GM18907 (cell line): ENCODE data around the gene ZSCAN26.

Experiments used
- ATAC-seq: cut with Tn5 transposase; IDR thresholded peaks from one replicate; pipeline ENCODE4 v1.9.1; 2021; ENCODE audit warnings: mild to moderate bottlenecking, moderate library complexity; ENCODE audit not compliant: unreplicated experiment

The ZSCAN26 gene

DNA sequence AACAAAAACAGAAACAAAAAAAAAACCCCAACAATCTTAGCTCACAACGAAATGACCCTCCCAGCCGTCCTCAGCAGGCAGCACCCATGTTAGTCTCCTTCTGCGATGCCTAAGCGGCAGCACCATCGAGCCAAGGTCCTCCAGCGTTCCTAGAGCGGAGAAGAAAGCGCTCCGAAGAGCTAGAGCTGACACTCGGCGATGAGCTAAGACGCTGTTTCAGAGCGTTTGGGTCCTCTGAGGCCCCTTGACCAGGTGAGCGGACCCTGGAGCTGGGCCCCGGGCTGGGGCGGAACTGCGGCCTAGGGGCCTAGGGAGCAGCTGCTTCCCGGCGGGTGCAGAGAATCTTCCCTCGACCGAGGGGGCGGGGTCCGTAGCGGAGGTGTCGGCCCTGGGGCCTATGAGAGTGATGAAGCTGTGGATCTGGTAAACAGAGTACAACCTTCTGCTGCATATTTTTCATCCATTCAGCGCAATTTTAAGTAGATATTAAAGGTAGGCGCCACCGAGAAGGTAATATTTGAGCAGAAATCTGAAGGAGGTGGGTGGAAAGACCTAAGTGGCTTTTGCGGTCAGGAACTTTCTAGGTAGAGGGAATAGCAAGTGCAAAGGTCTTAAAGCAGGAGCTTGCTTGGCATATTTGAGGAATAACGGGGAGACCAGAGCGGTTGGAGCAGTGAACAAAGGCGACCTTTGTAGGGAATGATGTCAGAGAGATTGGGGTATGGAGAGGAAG is at the start of gene ZSCAN26:
Gene ZSCAN26 (plus strand): TSS at position 182 of the 733 bp plus-strand sequence. CDS start 4,777 bp downstream, outside the sequence.
- peak; percentile 90 for ATAC-seq

DNA sequence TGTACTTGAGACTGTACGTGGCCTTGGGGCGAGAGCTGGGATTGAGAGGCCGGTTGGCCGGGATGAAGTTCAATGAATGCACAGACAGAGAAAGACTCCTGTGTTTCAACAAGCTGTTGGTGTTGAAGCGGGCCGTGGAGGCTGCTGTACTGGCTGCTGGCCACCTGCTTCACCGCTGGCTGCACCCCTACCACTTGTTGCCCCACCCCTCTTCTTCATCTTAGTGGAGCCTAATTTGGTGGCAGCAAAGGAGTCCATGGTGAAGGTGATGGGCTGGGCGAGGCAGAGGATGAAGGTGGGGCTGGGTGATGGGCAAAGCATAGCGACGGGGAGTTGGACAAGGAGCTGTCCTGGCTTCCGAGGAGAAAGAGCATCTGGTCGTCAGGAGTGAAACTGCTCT is 49.1 kb upstream of the ZSCAN26 start:
- no peak for ATAC-seq

DNA sequence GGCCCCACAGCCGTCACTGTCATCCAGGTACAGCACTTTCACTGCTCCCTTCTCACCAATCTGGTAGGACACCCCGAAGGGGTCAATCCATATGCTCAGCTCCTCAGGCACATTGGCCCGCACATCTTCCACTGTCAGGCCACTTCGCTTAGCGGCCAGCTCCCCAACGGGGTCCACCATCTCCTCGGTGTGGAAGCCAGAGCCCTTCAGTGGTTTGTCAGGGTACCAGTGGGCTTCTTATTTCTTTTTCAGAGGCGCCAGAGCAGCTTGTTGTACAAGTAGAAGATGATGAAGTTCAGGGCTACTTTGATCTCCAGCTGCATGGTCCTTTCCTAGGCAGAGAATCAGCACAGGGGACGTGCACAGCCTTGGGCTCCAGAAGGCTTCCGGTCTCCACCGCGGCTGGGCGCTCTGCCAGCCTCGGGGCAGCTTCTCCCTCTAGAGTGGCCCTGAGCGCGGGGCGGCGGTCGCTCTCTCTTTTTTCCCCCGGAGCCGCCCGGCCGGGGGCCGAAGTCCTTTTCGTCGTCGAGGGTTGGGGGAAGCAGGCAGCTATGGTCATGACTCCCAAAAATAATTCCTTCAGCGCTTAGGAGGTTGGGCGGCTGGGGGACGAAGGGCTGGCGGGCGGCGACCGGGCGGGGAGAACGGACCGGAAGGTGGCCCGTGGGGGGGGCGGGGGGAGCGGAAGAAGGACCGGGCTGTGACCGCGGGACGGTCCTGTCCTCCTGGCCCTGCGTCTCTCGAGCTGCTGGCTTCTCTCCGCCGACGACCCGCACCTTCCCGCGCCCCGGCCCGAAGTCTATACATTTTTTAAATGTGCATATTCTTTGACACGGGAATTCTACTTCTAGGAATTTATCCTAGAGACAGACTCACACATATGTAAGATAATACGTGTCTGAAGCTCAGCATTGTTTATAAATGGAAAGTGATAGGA is 48.4 kb upstream of the ZSCAN26 start:
- peak; percentile 55 for ATAC-seq

DNA sequence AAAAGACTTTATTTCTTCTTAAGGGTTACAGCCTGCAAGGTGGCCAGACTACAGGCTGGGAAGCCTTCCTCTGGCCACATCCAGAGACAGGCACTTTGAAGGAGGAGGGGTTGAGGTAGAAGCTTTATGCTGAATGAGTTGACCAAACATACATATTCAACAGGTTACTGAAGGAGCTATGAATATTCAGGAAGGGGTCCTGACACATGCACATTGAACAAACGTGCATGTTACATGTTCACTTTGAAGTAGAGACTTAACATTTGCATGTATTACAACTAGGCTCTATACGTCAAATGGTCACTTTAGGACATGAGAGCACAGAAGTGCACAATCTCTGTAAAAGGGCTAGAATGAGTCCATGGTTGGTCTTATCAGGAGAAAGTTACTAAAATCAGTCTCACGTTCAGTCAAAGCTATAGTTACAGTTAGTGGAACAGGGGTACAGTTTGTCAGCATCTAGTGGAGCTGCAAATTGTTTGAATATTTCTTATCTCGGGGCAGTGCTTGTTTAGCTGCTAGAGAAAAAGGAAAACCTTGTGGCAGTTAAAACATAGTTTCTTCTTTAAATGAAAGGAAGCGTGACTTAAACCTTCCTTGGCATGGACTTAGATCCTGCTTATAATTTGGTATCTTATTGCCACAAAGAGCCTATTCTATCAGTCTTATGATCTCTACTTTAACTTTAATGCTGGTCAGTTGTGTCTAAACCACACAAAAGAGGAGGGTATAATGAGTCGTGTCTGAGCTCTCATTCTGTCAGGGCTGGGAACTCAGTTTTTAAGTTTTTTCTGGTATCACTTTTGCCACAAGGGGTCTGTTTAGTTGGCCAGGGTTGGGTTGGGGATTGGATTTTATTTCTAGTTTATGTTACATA is 46.4 kb upstream of the ZSCAN26 start:
- no peak for ATAC-seq

DNA sequence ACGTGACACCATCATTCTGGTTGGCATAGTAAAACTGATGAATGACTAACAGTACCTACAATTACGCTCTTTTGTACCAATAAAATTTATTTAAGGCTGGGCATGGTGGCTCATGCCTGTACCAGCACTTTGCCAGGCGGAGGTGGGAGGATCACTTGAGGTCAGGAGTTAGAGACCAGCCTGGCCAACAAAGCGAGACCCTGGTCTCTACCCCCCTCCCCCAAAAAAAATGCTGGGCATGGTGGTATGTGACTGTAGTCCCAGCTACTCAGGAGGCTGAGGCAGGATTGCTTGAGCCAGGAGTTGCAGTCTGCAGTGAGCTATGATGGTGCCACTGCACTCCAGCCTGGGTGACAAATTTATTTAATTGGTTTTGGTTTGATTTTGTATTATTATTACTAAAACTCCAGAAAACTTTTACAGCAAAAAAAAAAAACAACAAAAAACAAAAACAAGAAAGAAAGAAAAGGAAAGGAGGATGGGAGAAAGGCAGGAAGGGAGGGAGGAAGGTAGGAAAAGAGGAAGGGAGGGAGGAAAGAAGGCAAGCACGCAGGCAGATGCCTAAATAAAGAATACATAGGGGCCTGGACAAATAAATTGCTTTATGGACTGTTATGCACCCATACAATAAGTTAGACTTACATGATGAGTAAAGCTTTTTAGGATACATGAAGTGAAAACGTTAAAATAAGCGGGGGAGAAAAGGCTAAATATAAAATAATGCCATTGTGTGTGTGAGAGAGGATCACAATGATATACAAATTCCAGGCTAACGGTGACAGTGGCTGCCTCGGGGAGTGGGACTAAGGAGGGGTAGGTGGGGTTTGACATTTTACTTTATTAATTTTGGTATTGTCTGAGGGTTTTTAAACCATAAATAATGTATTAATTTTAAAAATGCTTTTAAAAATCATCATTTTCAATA is 42.5 kb upstream of the ZSCAN26 start:
- ATAC-seq = no peak

DNA sequence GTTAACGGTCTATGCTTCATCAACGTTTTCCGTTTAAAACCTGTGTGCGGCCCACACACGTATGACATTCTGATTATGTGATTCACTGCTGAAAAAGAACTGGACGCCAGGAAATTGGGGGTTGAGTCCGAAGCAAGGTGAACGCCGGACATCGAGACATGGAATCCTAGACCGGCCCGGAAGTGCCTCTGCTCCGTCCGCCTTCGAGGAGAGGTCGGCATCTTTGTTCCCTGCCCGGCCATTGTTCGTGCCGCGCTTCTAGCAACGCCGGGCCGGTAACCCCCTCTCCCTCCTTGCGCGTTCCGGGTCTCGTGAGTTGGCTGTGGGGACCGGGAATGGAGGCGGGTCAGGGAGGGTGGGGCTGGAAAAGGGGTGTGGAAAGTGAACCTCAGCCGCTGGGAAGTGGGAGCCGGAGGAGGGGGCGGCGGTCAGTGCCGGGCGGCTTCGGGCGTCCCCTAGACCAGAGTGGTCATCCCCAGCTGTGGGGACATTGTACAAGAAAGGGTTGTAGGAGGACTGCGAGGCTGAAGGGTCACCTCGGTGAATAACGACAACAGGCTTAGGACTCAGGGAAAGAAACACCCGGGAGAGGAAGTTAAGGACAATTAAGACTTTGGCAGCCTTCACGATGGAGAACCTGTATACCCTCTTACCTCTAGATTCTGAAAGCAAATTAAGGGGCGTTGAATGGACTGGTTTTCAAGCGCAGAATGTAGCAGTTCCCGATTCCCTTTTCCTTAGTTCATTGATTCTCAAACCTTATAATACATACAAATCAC is 41.7 kb upstream of the ZSCAN26 start, which contains the start of gene ZSCAN9:
Gene ZSCAN9 (plus strand): TSS at position 220 of the 779 bp plus-strand sequence. CDS start 1,810 bp downstream, outside the sequence.
- ATAC-seq = peak; percentile 82

DNA sequence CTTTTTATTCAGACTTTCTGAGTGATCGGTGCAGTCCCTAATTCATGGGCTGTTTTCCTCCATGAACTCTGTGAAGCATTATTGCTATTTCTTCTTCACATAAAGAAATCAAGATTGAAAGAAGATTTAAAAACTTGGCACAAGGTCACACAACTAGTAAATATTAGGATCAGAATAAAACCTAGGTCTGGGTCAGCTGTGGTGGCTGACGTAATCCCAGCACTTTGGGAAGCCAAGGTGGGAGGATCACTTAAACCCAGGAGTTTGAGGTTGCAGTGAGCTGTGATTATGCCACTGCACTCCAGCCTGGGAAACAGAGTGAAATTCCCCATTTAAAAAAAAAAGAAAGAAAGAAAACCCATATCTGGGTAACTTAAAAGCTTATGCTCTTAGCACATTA is 40.5 kb upstream of the ZSCAN26 start:
- no peak for ATAC-seq

DNA sequence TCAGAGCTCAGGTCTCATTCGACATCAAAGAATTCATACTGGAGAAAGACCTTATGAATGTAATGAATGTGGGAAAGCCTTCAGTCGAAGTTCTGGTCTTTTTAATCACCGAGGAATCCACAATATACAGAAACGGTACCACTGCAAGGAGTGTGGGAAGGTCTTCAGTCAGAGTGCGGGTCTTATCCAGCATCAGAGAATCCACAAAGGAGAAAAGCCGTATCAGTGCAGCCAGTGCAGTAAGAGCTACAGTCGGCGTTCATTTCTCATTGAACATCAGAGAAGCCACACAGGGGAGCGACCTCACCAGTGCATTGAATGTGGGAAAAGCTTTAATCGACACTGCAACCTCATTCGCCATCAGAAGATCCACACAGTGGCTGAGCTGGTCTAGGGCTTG is 34.2 kb upstream of the ZSCAN26 start:
- no peak for ATAC-seq

DNA sequence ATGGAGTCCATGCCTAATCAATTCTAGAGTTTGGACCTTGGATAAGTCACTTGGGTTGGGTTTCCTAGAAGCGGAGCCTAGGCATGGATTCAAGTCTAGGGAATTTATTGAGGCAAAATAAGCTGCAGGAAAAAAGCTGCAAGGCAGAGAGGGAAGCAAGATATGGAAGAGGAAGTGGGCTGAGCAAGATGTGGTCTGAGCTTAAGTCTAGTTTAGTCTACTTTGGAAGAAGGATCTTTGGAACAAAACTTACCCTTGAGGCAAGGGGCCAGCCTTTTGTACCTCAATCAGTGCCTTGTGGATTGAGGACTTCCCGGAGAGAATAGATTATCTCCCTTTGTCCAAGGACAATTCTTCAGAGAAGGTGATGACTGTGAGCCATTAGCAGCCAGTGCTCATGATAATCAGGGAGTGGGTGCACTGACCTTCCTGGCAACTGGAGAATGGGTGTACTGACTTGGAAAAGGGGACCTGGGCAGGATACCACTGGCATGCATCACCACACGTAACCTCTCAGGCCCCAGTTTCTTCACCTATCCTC is 31.0 kb upstream of the ZSCAN26 start:
- no peak for ATAC-seq

DNA sequence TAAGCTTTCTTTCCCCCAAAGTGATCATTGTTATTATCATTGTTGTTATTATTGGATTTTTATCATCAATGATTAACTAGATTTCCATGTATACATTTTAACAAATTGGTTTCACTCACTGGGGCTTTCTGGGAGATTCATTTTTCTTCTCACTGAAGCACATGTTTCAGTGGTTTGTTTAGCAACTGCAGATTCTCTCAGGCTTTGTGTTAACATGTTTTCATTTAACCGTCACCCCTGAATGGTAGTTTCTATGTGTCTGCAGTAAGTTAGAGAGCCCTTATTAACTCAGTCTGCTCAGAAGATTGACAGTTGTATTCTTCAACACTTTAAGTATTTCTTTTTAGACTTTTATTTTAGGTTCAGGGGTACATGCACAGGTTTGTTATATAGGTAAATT is 27.3 kb upstream of the ZSCAN26 start:
- peak; percentile 69 for ATAC-seq

DNA sequence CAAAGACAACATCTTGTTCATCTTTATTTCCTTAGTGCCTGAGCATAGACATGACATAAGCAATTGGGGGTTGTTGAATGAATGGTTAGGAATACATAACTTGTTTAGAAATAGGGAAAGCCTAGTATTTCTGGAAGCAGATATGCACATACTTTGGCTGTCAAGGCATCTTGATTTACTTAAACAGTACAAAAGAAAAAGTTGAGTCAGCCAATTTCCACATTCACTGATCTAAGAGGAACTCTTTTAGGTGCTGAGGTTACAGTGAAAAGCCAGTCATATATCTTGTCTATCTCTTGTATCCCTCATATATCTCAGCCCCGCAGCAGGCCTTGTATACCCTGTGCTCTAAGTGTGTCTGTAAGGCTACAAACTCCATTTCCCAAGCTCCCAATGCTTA is 26.5 kb upstream of the ZSCAN26 start:
- ATAC-seq = no peak

DNA sequence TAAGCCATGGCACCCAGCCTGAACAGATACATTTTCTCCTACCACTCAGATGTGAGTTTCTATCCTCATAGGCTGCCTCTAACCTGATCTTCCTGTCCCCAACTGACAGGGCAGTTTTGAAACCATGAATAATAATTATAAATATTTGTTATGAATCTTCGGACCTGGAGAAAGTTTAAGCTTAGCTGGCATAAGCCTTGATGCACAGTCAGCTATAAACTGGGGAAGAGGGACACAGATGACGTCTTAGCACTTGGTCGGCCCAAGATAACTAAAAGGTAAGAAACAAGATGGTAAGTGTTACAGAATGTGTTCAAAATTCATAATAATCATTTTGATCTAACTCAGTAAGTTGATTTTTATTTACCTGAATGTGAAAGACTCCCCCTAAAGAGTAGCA is 23.0 kb upstream of the ZSCAN26 start:
- ATAC-seq = no peak

DNA sequence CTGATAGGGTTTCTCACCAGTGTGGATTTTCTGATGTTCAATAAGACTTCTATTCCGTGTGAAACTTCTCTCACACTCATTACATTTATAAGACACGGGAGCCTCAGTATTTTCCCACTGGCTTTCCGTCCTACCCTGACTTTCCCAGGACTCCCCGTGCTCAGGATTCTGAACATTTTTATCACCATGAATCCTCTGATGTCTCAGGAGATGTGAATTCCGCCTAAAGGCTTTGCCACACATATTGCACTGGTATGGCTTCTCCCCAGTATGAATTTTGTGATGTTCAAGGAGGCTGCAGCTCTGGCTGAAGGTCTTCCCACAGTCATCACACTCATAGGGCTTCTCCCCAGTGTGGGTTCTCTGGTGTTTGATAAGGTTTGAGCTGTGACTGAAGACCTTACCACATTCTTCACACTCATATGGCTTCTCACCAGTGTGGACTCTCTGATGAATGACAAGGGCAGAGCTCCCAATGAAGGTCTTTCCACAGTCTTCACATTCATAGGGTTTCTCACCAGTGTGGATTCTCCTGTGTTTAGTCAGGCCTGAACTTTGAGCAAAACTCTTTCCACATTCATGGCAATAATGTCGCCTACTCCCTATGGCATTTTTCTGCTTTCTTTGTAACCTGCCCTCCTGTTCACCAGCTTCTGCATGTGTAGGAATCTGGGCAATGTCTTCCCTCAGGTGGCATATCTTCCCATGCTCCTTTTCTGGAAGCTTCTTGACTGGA is 21.6 kb upstream of the ZSCAN26 start:
- no peak for ATAC-seq

DNA sequence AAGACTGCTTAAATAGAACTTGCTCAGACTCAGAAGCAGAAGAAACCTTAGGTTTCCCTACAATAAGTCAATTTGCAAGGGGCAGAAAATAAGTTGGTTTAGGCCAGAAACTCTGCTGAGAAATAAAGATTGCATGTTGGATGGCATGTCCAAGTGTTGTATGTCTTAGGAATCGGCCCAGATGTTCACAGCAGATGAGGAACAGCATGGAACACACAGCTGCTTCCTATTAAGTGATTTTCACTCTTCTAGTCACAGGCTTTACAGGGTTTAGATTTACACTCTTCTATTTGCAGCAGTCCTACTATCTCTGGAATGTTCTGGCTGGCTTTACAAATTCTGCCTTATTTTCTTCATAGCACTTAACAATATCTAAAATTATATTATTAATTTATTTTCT is 18.0 kb upstream of the ZSCAN26 start:
- ATAC-seq = no peak

DNA sequence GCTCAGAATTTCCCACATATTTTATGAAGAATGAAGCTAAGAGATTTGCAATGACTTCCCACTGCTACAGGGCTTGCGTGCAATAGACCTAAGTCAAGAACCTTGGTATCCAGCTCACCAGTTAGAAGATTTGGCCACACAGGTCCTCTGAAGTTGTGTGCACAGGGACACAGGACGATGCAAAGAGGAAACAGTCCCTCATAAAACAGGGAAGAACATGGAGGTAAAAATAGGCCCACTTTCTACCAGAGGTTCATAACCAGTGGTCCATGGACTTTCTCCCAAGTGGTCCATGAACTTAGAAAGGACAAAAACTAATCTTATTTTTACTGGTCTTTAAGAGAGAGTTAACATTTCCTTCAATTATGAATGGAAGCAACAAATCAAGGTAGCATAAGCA is 16.2 kb upstream of the ZSCAN26 start:
- ATAC-seq = no peak

DNA sequence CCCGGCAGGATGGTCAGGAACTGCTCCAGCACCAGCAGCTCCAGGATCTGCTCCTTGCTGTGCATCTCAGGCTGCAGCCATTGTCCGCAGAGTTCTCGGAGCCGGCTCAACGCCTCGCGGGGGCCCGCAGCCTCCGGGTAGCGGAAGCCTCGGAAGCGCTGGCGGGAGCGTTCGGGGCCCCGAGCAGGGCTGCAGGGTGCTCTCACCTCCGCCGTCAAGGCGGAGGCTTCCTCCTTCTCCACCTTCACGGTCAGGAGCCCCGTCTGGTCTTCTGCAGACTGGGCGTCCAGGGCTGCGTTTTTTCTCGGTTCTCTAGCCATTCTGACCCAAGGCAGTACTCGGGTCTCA is 15.3 kb upstream of the ZSCAN26 start:
- ATAC-seq = peak; percentile 37

DNA sequence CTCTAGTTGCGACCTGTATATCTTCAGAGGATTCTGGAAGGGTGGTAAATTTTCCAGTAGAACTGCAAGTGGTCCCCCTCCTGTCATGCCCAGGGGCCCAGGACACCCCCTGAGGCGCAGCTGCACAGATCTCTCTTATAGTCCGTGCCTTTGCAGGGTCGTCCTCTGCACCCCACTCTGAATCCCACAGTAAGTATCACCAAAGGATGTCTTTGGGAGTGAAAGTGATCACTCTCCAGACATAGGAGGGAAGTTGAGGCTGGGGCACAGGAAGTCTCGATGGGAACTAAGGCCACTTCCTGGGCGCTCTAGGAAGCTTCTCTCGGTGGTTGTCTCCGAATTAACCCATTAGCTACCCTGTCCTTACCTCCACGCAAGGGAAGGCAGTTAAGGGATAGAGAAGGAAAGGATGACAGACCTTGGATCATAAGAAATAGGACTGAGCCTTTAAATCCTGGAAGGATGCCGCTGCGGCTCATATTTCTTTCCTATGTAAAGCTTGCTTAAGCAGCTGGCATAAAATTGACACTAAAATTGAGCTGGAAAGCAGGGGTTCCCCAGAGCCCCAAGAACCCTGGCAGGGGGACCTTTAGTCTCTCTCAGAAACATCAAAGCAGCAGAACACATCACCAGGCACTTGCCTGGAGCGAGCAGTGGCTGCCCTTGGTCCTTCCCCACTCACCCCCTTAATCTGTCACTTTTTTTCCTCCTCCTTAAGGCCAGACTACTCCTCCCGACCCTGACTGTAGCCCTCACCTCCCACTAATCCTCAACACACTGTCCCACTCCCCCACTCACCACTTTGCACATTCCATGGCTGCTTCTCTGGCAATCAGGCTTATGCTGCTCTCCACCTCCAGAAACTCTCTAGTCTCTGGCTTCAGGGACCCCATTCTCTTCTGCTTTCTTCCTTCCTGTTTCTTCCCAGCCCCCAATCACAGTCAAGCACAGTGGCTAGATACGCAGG is 14.7 kb upstream of the ZSCAN26 start, which contains the start of gene ZKSCAN4:
Gene ZKSCAN4 (minus strand): TSS at position 261 of the 967 bp plus-strand sequence. CDS start 289 bp downstream, outside the sequence.
- ATAC-seq = peak; percentile 85
